ENCODE measurements around the gene ATP6V1D.
"Not testable (repeated sequence)": the region's sequence is repeated elsewhere in the genome, so short reads cannot be mapped to it uniquely, and the experiment has no call there.

Gene ATP6V1D

DNA sequence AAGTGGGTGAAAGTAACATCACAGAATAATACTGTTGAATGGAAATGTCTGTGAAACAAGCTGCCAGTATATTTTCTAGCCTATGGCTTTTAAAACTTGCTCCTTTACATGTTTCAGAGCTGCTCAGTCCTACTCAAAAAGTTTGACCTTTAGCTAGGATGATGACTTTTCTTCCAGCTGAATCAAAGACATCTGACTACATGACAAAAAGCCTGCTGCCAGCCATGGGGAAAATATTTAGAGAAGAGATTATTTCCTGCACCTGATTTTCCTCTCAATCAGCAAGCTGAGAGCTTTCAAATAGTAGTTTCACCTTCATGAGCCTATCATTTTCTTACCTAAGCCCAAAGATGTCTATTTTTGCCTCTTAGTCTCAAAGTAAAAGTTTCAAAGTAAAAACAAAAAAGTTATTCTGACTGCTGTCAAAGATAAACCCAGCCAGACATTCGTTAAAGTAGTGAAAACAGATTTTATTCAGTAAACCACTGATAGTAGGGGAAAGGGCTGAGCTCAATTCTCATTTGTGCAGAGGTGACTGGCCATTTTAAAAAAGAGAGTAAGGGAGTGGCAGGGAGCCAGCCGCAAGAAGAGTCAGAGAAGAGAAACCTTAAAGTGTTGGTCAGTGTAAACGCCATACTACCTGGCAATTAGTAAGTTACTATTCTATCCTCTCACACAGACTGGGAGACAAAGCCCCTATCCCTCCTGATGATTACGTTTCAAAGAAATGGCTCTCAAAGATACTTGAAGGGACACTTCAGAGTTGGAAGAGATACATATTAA is 2.2 kb downstream of the ATP6V1D start:
- TF ChIP-seq, protein P1, sequence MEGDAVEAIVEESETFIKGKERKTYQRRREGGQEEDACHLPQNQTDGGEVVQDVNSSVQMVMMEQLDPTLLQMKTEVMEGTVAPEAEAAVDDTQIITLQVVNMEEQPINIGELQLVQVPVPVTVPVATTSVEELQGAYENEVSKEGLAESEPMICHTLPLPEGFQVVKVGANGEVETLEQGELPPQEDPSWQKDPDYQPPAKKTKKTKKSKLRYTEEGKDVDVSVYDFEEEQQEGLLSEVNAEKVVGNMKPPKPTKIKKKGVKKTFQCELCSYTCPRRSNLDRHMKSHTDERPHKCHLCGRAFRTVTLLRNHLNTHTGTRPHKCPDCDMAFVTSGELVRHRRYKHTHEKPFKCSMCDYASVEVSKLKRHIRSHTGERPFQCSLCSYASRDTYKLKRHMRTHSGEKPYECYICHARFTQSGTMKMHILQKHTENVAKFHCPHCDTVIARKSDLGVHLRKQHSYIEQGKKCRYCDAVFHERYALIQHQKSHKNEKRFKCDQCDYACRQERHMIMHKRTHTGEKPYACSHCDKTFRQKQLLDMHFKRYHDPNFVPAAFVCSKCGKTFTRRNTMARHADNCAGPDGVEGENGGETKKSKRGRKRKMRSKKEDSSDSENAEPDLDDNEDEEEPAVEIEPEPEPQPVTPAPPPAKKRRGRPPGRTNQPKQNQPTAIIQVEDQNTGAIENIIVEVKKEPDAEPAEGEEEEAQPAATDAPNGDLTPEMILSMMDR (IDR thresholded peaks at IDR 0.05; ENCODE audit: insufficient read depth, low read depth, low read length, missing control alignments), result no peak
- peak overlapping the region; percentile 99 for H3K4me3 ChIP-seq (ENCODE audit: low read length)
- no peak for DNase-seq (ENCODE audit: low read depth)

GRCh38 chr14:67352055-67352454 is 7.5 kb downstream of the ATP6V1D start:
- no peak for DNase-seq (ENCODE audit: low read depth)
- H3K4me3 ChIP-seq (ENCODE audit: low read length), result no peak overlapping the region
- TF ChIP-seq, protein P1 (IDR thresholded peaks at IDR 0.05; ENCODE audit: insufficient read depth, low read depth, low read length, missing control alignments), result no peak

DNA sequence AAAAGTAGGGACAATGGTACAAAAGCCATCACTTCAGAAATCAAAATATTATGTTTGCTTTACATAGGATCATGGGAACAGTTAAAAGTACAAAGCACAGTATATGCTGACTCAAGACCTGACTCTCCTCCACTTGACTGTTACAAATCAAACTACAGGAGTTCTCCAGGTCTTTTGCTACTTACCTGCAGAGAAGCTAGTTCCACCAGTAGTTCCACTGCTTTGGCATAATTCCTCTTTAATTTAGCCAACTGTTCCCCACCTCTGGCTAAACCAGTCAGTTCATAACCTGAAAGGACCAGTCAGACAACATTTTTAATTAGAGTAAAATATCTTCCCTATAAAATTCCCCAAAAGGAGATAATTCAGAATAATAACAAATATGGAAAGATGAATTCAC is 14.0 kb downstream of the ATP6V1D start:
- TF ChIP-seq, protein P1 (IDR thresholded peaks at IDR 0.05; ENCODE audit: insufficient read depth, low read depth, low read length, missing control alignments), result no peak
- peak; percentile 70 for DNase-seq (ENCODE audit: low read depth)
- no peak overlapping the region for H3K4me3 ChIP-seq (ENCODE audit: low read length)

- DNase-seq (ENCODE audit: low read depth), result peak; percentile 92
Observed at GRCh38 chr14:67343601-67344230, 15.9 kb downstream of the ATP6V1D start.

GRCh38 chr14:67341231-67341630 is 18.4 kb downstream of the ATP6V1D start:
- H3K4me3 ChIP-seq (ENCODE audit: low read length); DNase-seq (ENCODE audit: low read depth): not testable (repeated sequence)

More at GRCh38 chr14:67343601-67344230, 15.9 kb downstream of the ATP6V1D start:
- no peak overlapping the region for H3K4me3 ChIP-seq (ENCODE audit: low read length)
- TF ChIP-seq, protein P1 (IDR thresholded peaks at IDR 0.05; ENCODE audit: insufficient read depth, low read depth, low read length, missing control alignments), result no peak

DNA sequence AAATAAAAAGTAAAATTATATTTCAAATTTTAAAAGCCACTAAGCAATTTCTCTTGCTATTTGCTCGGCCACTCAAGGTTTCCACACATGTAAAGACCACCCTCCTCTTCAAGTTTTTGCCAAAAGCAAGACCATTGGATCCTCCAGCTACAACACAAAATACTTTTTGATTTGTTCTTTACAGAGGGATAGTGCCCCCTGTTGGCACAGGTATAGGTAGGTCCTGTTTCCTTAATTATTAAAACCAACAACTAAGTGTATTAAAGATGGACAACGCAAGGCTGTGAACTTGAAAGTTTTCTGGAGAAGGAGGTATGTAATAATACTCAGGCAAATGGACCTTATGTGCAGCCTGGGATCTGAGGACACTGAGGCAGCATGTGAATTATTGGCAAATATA is 23.8 kb downstream of the ATP6V1D start:
- TF ChIP-seq, protein P1 (IDR thresholded peaks at IDR 0.05; ENCODE audit: insufficient read depth, low read depth, low read length, missing control alignments), result peak; percentile 39
- DNase-seq (ENCODE audit: low read depth), result peak; percentile 46
- no peak overlapping the region for H3K4me3 ChIP-seq (ENCODE audit: low read length)

DNA sequence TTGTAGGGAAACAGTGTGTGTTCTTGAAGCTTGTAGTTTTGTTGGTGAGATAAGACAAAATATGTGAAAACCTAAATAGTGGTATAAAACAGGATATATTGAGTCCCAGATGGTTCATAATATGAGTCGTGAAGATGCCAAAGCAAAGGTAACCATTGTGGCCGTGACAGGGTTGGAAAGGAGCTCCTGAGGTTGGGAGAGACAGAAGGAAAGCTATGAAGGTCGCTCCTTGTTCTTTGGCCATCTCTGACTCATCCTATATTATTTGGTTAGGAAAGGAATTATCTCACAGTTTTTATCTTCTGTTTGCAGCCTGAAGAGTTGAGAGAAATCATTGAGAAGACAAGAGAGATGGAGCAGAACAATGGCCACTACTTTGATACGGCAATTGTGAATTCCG is 27.1 kb downstream of the ATP6V1D start:
- no peak overlapping the region for H3K4me3 ChIP-seq (ENCODE audit: low read length)
- TF ChIP-seq, protein P1 (IDR thresholded peaks at IDR 0.05; ENCODE audit: insufficient read depth, low read depth, low read length, missing control alignments), result no peak
- DNase-seq (ENCODE audit: low read depth), result no peak
